ENCODE measurements around the gene ASB15.

Gene ASB15

DNA sequence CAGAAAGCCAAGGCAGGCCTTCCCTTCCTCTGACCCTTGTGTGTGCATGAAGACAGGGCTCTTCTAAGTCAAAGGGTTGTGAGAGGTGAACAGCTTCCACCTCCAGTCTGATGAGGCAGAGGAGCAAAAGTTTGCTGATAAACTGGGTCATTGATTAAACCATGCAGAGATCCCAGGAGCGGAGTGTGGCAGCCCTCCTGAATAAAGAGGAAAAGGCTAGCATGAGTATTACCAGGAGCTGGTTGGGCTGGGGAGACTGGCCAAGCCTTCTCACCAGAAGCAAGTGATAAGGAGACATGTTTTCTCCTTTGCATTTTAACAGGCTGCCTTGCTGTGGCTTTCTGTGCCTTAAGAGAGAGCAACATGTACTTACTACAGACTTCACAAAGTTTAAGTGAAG, 64.3 kb downstream of the ASB15 start:
- DNase-seq (ENCODE audit: low spot score): no peak

DNA sequence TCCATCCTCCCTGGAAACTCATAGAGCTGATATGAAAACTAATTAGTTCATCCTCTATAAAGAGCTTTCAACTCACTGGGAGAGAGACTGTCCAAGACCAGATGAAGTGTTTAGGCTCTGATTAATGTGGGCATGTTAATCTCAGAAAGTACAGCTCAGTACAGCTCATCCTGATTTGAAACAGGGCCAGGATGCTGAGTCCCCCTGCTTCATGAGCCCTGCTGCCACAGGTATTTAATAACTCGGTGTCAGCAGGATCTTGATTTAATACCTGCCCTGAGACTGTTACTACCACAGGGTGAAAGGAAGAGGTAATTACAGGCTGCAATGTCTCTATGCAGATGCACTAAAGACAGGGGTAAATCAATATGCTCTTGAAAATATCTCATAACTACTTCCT, 64.9 kb downstream of the ASB15 start:
- DNase-seq (ENCODE audit: low spot score): no peak

DNA sequence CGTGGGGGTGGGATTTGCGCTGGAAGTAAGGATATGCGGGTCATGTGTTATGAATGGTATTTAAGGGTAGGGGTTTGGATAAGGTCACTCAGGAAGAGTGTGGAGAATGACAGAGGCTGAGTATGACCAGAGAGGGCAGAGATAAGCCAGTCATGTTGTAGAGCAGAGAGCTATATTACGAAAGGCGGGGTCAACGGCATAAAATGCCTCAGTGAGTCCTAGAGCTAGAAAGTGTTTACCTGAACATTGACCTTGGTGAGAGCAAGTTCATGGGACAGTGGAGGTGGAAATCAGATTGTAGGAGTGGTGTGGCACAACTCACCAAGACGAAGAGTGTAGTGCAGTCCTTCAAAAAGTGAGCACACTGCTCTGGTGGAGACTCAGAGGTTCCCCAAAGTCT, 67.9 kb downstream of the ASB15 start:
- DNase-seq (ENCODE audit: low spot score): no peak

DNA sequence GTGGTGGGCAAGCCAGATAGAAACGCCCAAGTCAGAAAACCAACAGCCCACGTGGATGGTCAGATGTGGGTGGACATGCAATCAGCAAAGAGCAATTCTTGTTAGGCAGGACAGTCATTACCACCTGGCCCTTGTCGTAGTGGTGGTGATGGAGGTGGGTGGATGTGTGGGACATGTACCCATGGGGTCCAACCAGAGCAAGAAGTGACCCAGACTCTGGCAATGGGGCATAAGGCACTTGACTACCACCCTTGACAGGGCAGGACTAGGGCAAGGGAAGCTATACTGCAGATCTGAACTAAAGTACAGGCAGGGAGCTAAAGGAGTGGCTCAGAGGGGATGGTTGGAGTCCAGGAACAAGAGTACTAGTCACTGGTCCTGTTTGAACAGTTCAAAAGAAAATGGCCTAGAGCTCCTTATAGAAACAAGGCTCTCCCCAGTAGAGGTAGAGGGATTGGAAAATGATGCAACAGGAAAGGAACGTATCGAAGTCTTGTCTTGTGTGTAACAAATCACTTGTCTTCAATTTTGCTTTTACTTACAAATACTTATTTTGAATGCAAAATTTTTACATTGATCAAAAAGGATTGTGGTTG, 71.6 kb downstream of the ASB15 start:
- no peak for DNase-seq (ENCODE audit: low spot score)

DNA sequence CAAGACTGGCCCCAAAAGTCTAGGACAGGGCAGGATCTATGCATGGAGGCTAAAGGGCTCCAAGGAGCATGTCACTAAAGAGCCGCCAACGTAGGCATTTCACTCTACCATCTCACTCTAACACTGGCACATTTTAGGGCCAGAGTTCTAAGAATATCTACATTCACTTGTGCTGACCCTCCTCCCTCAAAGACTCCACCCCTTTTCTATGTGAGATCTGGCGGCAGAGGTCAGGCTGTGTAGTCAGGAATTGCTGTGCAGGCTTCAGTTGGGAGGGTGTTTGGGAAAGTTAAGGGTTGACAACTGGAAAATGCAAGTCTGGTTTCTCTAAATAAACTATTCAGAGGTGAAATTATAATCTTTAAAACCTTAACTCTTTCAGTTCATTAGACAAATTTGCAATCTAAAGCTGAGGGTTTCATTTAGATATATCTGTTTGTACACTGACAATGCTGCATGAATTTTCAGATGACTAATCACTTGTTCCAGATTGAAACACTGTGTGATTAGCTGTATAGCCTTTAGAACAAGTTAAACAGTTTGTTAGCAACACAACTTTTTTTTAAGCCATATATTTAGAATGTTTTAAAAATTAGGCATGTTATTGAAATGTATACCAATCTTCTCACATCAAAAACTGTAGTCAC, 72.3 kb downstream of the ASB15 start:
- DNase-seq (ENCODE audit: low spot score): no peak

DNA sequence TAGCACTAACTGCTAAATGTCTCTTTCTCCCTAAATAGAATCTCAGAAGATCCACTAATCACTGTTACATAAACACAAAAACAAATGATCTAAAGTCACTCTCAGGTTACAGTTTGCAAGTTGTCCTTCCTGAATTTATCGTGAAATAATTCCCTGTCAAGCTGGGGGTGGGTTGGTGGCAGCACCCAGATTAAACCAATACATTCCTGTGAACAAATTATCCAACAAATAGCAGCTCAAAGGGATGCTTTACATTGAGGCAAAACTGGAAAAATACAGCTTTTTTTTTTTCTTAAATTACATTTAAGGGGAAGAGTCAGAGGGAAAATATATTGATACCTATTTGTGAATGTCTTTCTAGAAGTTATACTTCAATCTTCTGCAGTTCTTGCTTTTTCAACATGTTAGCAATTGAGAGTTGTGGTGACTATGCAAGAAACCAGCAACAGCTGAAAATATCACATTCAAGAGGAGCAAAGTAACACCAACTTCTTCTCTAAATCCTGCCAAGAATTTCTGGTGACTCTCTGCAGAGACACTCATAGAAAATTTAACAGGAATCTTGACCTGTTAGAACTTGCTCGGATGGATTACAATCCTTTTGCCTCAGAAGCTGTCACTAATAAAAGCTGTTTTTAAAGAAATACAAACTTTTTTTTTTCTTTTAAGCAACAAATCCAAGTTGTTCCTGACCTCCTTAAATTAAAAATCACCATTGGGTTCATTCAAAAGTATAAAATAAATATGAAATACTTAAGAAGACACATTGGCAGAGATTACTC, 73.0 kb downstream of the ASB15 start:
- DNase-seq (ENCODE audit: low spot score): no peak

DNA sequence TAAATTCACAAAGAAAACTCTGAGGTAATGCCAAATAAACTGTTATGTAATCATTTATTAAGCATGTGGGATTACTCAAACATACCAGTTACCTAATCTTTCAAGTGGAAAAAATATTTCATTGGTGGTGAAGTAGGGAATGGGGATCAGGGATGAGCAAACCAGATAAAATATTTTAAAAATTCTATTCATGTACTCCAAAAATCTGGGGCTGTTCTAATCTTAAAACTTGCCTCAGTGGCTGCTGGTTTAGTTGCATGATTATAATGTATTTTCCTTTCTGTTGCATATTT, 73.5 kb downstream of the ASB15 start:
- DNase-seq (ENCODE audit: low spot score): no peak

DNA sequence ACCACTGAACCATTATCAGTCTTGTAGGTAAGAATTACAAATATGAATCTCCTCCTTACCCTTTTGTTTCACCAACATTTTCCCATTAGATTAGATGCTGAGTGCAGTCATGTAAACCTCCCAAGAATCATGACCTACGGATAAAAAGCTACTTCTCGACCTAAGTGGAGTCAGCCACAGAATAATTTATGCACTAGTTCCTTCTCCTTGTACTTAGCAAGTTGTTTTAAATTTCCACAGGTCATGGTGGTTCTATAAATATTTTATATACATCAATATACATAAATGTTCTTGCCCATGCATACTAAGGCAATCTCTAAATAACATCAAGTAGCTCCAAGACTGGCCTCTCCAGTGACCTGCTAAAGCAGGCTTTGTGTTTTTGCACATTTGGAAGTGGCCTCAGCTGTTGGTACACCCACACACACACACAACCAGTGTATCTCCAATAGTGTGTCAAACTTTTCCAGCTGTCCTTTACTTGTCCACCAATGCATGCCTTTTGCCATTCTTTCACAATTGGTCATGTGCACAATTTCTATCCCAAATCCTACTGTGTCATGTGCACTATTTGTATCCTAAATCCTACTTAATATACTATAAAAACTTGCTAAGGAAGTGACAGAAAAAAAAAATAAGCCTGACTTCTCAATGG, 75.6 kb downstream of the ASB15 start:
- DNase-seq (ENCODE audit: low spot score): no peak

DNA sequence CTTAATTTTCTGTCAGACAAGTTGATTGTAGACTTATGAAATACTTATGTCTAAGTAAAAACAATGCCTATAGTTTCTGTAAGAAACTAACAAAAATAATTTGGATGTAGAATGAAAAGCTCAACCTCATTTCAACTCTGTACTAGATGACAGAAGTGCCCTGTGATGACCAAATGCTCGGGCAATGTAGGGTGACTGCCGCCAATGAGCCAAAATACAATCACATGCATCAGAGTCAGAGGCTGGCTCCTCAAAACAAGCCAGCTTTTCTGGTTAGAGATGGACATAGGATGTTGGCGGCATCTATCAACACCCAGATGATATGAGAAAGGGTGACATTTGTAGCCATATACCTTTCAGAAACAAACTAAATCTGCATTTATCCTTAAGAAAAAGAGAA, 78.0 kb downstream of the ASB15 start:
- no peak for DNase-seq (ENCODE audit: low spot score)

DNA sequence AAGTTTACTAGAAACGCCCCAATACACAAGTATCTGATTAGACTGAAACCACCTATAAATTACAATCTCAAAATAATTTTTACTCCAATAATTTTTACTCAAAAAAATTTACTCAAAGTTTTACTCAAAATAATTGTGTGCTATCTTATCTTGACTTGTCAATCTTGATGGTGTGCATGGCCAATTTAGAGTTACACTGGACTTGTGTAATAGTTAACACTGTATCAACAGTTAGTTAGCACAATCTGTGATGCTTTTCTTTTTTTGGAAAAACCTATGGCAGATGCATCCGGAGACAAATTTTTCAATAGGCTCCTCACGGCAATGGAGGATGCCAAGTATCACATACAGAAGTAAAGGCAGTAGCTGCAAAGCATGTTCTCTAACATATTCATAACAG, 79.0 kb downstream of the ASB15 start:
- no peak for DNase-seq (ENCODE audit: low spot score)

DNA sequence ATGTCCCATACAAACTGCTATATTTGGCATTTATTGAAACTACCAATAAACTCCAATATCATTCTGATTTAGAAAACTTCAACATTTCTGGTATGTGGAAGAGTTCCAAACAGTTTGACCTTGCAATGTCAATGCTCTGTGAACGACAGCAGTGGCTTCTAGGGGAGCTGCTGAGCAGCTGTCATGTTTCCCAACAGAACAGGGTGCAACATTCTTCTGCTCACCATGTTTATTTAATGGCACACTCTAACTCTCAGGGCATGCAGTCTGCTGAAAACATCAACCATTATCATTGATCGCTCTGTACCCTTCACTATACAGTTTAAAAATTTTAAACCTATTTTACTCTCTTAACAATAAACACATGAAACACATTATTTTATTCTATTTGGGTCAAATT, 79.9 kb downstream of the ASB15 start:
- no peak for DNase-seq (ENCODE audit: low spot score)

DNA sequence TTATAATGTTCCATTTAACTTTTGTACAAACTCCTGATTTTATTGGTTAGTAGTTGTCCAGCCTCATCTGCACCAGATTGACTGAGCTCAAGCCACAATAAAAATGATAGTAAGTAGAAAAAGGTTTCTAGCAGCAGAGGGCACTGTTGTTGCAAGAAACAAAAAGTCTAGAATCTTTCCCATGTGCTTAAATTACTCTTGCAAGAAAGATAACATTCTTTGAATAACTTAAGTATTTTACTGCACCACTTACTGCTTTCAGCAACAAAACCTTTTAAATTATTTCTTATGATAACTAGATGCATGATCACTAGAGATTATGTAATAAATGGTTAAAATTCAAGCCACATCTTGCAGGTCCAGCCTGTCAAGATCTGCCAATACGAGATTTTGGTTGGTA, 81.1 kb downstream of the ASB15 start:
- peak; percentile 28 for DNase-seq (ENCODE audit: low spot score)

DNA sequence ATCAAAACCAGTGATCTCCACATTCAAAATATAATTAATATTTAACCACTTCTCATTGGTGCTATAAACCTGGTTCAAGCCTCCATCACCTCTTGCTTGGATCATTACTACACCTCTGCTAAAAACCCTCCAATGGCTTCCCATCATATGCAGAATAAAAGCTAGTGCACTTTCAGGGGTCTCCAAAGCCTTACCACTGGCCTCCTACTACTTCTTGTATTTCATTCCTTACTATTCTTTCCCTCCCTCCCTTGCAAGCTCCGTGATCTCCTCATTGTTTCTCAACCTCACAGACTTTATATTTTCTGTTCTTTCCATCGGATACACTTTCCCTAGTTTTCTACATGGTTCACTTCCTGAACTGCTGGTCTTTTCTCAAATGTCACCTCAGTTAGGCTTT, 85.5 kb downstream of the ASB15 start:
- DNase-seq (ENCODE audit: low spot score): no peak

DNA sequence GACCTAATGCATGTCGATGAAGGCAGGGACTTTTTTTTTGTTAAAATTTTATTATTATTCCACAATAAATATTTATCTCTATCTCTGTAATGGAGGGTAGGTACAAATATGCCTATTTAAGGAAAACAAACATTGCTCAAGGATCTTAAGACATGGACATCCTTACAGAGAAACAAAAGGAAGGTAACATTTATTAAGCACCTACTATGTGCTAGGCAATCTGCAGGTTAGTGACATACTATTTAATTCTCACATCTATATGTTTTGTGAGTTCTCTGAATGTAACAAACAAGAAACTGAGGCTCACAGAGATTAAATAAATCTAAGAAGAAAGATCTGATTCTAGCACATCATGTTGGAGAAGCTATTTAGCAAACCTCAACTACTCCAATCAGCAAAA, 86.1 kb downstream of the ASB15 start:
- DNase-seq (ENCODE audit: low spot score): no peak

All from Ammon's horn (tissue), 1 donor.